PC-3 (cell line): ENCODE measurements around the gene BMP4. TPM values are rescaled to one million over a fixed set of nuclear protein-coding genes. Genes with fewer than 3 reads are reported as not detected.

Experiments
- ATAC-seq: fragments of 200-7000 bp; cut with Tn5 transposase; 2 replicates; pipeline ENCODE4 v1.9.1; 2020; ENCODE audit warnings: mild to moderate bottlenecking, moderate library complexity
- BruUV-seq: library from RNA; stranded (reverse); fragments of 400-500 nt; replicated peaks from 2 replicates; lab custom pipeline; 2021; lab: Mats Ljungman, UMichigan
- CTCF ChIA-PET: fragments of 300-600 bp; sonication (Branson Sonifier 250); formaldehyde crosslinking; loops from one replicate; lab custom pipeline; 2022; ENCODE audit warnings: antibody characterized with exemption; lab: Charles Lee
- POLR2A ChIA-PET: fragments of 300-600 bp; sonication (Branson Sonifier 250); formaldehyde crosslinking; loops from one replicate; lab custom pipeline; 2022; ENCODE audit warnings: antibody characterized with exemption; ENCODE audit not compliant: unreplicated experiment; lab: Charles Lee
- DNase-seq: peaks from one replicate; pipeline ENCODE4 v3.0.0-alpha.2; 2015
- H2AFZ ChIP-seq: fragments of 300-600 bp; sonication (generic); 2 replicates; pipeline ENCODE4 v1.6.0; 2016; ENCODE audit warnings: antibody characterized with exemption, low read length
- H3F3A ChIP-seq: fragments of 300-600 bp; sonication (generic); one replicate; pipeline ENCODE4 v1.6.0; 2017; ENCODE audit warnings: antibody characterized with exemption, low read length, control low read depth, mild to moderate bottlenecking; ENCODE audit not compliant: unreplicated experiment
- H3K27ac ChIP-seq: fragments of 300-600 bp; sonication (generic); 2 replicates; pipeline ENCODE4 v1.5.1; 2016; ENCODE audit warnings: mild to moderate bottlenecking, low read length
- H3K27me3 ChIP-seq: fragments of 300-600 bp; sonication (generic); 2 replicates; pipeline ENCODE4 v1.6.1; 2016; ENCODE audit warnings: low read length, mixed read lengths
- H3K36me3 ChIP-seq: fragments of 300-600 bp; sonication (generic); 2 replicates; pipeline ENCODE4 v1.6.1; 2016; ENCODE audit warnings: low read depth, mixed run types, low read length, mixed read lengths
- H3K4me1 ChIP-seq: fragments of 300-600 bp; sonication (generic); 2 replicates; pipeline ENCODE4 v1.5.1; 2016; ENCODE audit warnings: low read length; ENCODE audit not compliant: insufficient read depth
- H3K4me2 ChIP-seq: fragments of 300-600 bp; sonication (generic); 2 replicates; pipeline ENCODE4 v1.6.0; 2016; ENCODE audit warnings: low read length
- H3K4me3 ChIP-seq: fragments of 300-600 bp; sonication (generic); 2 replicates; pipeline ENCODE4 v1.5.1; 2016; ENCODE audit warnings: mild to moderate bottlenecking, low read length, mixed read lengths
- H3K79me2 ChIP-seq: fragments of 300-600 bp; sonication (generic); 2 replicates; pipeline ENCODE4 v1.6.1; 2017; ENCODE audit warnings: low read length, mixed read lengths
- H3K9ac ChIP-seq: fragments of 300-600 bp; sonication (generic); 2 replicates; pipeline ENCODE4 v1.6.0; 2016; ENCODE audit warnings: mild to moderate bottlenecking, low read length
- H3K9me2 ChIP-seq: fragments of 300-600 bp; sonication (generic); replicated peaks from 2 replicates; pipeline ENCODE4 v1.6.1; 2016; ENCODE audit warnings: mixed run types, low read length, mixed read lengths
- H3K9me3 ChIP-seq: fragments of 300-600 bp; sonication (generic); 2 replicates; pipeline ENCODE4 v1.6.1; 2016; ENCODE audit warnings: low read length, mixed read lengths
- H4K20me1 ChIP-seq: fragments of 300-600 bp; sonication (generic); 2 replicates; pipeline ENCODE4 v1.6.1; 2016; ENCODE audit warnings: low read length, mixed read lengths
- EZH2 ChIP-seq: fragments of 300-600 bp; sonication (generic); IDR thresholded peaks from one replicate; pipeline ENCODE4 v1.6.1; 2017; ENCODE audit warnings: antibody characterized with exemption, mild to moderate bottlenecking, low read length; ENCODE audit not compliant: unreplicated experiment
- EZH2phosphoT487 ChIP-seq: fragments of 300-600 bp; sonication (generic); IDR thresholded peaks from 2 replicates; pipeline ENCODE4 v1.6.1; 2018; ENCODE audit warnings: mild to moderate bottlenecking, antibody characterized with exemption, low read length, borderline replicate concordance
- intact Hi-C: fragments of 100-400 bp; cut with micrococcal nuclease; formaldehyde crosslinking; loops from 2 replicates; pipeline ENCODE4 v1.9.0; 2023
- total RNA-seq: library from RNA; depleted of rRNA; stranded (reverse); fragments of >200 nt; gene quantifications from 2 replicates; pipeline ENCODE4 v1.2.3, GENCODE V29; 2014
- TF ChIP-seq, protein P1 (sequence below): fragments of 300-600 bp; sonication (generic); conservative IDR thresholded peaks from 2 replicates; pipeline ENCODE4 v1.5.1; 2017; ENCODE audit warnings: antibody characterized with exemption, low read depth, mild to moderate bottlenecking, low read length

Gene BMP4
- total RNA-seq, 1 experiment from 2014 or later: 8.7 TPM

DNA sequence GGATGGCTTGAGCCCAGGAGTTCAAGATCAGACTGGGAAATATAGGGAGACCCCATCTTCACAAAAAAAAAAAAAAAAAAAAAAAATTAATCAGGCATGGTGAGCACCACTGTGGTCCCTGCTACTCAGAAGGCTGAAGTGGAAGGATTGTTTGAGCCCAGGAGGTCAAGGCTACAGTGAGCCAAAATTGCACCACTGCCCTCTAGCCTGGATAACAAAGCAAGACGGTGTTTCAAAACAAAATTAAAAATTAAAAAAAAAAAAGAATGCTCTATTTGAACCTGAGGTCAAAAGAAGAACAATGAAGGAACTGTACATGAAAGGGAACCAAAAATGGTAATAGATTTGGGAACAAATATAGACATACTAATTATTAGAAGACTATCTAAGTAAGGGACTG is 40.4 kb downstream of the BMP4 start:
- ATAC-seq (no peak), DNase-seq (no peak)
- no peak overlapping the region for H3K4me3 ChIP-seq
- ChIA-PET POLR2A (no interaction called here), CTCF (no interaction called here)
- H3K27ac ChIP-seq: no peak overlapping the region
- H3K36me3 ChIP-seq: no peaks in the 10 kb centered on the region
- no peak overlapping the region for H2AFZ ChIP-seq
- H4K20me1 ChIP-seq: no peaks in the 10 kb centered on the region
- no peaks in the 10 kb centered on the region for H3K4me1 ChIP-seq
- no peaks in the 10 kb centered on the region for H3K27me3 ChIP-seq
- BruUV-seq: no TSS peak
- no peaks in the 10 kb centered on the region for H3K9me2 ChIP-seq
- no peaks in the 10 kb centered on the region for H3K9me3 ChIP-seq
- intact Hi-C loops: no loop called here
- no peak overlapping the region for H3K4me2 ChIP-seq
- H3F3A ChIP-seq: no peaks in the 10 kb centered on the region
- no peaks in the 10 kb centered on the region for H3K79me2 ChIP-seq
- H3K9ac ChIP-seq: no peak overlapping the region
- TF ChIP-seq EZH2: no peak

DNA sequence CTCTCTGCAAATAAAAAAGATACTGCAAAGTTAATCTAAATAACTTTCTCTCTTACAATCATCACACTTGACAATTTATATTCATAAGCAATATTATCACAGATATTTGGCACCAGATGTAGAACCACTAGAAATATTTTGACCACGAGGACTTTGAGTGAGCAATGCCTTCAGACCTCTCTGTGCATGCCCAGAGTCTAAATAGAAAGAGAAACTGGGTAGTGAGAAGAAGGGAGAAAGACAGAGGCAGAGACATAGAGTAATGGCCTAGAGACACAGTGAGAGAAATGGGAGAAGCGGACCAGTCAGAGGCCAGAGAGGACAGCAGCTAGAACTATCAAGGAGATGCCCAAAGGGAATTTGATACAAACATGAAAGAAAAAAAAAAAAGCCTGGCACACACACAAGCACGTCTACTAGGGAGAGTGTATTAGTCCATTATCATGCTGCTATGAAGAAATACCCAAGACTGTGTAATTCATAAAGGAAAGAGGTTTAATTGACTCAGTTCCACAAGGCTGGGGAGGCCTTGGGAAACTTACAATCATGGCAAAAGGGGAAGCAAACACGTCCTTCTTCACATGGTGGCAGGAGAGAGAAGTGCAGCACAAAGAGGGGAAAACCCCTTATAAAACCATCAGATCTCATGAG is 41.1 kb downstream of the BMP4 start:
- Histone ChIP-seq H3K27me3 (no peaks in the 10 kb centered on the region), H3K9me3 (no peaks in the 10 kb centered on the region), H3K4me3 (no peak overlapping the region), H3K9me2 (no peaks in the 10 kb centered on the region), H3F3A (no peaks in the 10 kb centered on the region), H3K4me2 (no peak overlapping the region), H3K27ac (no peak overlapping the region), H3K4me1 (no peaks in the 10 kb centered on the region), H4K20me1 (no peaks in the 10 kb centered on the region), H3K9ac (no peak overlapping the region), H3K36me3 (no peaks in the 10 kb centered on the region), H3K79me2 (no peaks in the 10 kb centered on the region), H2AFZ (no peak overlapping the region)
- DNase-seq (no peak), ATAC-seq (no peak)
- TF ChIP-seq, protein P1, sequence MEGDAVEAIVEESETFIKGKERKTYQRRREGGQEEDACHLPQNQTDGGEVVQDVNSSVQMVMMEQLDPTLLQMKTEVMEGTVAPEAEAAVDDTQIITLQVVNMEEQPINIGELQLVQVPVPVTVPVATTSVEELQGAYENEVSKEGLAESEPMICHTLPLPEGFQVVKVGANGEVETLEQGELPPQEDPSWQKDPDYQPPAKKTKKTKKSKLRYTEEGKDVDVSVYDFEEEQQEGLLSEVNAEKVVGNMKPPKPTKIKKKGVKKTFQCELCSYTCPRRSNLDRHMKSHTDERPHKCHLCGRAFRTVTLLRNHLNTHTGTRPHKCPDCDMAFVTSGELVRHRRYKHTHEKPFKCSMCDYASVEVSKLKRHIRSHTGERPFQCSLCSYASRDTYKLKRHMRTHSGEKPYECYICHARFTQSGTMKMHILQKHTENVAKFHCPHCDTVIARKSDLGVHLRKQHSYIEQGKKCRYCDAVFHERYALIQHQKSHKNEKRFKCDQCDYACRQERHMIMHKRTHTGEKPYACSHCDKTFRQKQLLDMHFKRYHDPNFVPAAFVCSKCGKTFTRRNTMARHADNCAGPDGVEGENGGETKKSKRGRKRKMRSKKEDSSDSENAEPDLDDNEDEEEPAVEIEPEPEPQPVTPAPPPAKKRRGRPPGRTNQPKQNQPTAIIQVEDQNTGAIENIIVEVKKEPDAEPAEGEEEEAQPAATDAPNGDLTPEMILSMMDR: no peak
- TF ChIP-seq EZH2: no peak
- TF ChIP-seq EZH2phosphoT487: no peak
- no TSS peak for BruUV-seq
- ChIA-PET CTCF (no interaction called here), POLR2A (no interaction called here)
- intact Hi-C loops: no loop called here

DNA sequence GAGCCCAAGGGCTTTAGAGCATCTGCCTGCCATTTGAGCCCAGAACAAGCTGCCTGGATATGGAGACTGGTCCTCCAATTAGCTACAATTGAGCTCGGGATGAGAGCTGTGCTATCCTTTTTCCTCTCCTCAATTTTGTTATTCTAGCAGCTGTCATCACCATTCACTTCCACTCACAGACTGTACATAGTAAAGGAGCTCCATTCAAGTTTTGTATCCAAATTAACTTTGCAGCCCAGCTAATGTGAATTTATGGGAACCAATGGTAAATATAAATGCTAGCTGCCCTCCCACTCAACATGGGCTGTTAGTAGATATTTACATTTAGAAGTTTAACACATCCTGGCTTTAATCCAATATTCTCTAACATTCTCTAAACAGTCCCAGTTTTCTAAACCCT is 44.6 kb downstream of the BMP4 start:
- Histone ChIP-seq H2AFZ (no peak overlapping the region), H3K27me3 (no peaks in the 10 kb centered on the region), H3K4me3 (no peak overlapping the region), H3F3A (no peaks in the 10 kb centered on the region), H3K27ac (no peak overlapping the region), H3K79me2 (no peaks in the 10 kb centered on the region), H4K20me1 (no peaks in the 10 kb centered on the region), H3K4me1 (no peaks in the 10 kb centered on the region), H3K4me2 (no peak overlapping the region), H3K36me3 (no peaks in the 10 kb centered on the region), H3K9me3 (no peaks in the 10 kb centered on the region), H3K9me2 (no peaks in the 10 kb centered on the region), H3K9ac (no peak overlapping the region)
- ATAC-seq (no peak), DNase-seq (no peak)
- BruUV-seq: no TSS peak
- TF ChIP-seq EZH2phosphoT487: no peak
- TF ChIP-seq, protein P1: no peak
- no peak for TF ChIP-seq EZH2
- POLR2A ChIA-PET: no interaction called here
- CTCF ChIA-PET: no interaction called here
- intact Hi-C loops: no loop called here
